GM12864 (cell line): Measurements from ENCODE around the gene C1orf87.

Experiments used
- DNase-seq: peaks from one replicate; pipeline ENCODE4 v3.0.0-alpha.2; 2011; ENCODE audit warnings: low read depth
- H3K4me3 ChIP-seq: 2 replicates; pipeline ENCODE4 v1.5.1; 2011; ENCODE audit warnings: mild to moderate bottlenecking, low read depth, low read length, control low read depth
- TF ChIP-seq, protein P1 (sequence below): IDR thresholded peaks from 2 replicates; pipeline ENCODE4 v1.5.1; 2011; ENCODE audit warnings: low read depth, mild to moderate bottlenecking, moderate library complexity, low read length, control low read depth, inconsistent platforms; ENCODE audit errors: missing control alignments

The C1orf87 gene

GRCh38 chr1:60073605-60074278 lies at the start of gene C1orf87:
C1orf87 (minus strand) TSS chr1:60073770; CDS start chr1:60072643, 1,127 bp downstream.
- DNase-seq, result no peak
- TF ChIP-seq, protein P1, sequence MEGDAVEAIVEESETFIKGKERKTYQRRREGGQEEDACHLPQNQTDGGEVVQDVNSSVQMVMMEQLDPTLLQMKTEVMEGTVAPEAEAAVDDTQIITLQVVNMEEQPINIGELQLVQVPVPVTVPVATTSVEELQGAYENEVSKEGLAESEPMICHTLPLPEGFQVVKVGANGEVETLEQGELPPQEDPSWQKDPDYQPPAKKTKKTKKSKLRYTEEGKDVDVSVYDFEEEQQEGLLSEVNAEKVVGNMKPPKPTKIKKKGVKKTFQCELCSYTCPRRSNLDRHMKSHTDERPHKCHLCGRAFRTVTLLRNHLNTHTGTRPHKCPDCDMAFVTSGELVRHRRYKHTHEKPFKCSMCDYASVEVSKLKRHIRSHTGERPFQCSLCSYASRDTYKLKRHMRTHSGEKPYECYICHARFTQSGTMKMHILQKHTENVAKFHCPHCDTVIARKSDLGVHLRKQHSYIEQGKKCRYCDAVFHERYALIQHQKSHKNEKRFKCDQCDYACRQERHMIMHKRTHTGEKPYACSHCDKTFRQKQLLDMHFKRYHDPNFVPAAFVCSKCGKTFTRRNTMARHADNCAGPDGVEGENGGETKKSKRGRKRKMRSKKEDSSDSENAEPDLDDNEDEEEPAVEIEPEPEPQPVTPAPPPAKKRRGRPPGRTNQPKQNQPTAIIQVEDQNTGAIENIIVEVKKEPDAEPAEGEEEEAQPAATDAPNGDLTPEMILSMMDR, result no peak
- no peak within 1 kb of the TSS for H3K4me3 ChIP-seq

DNA sequence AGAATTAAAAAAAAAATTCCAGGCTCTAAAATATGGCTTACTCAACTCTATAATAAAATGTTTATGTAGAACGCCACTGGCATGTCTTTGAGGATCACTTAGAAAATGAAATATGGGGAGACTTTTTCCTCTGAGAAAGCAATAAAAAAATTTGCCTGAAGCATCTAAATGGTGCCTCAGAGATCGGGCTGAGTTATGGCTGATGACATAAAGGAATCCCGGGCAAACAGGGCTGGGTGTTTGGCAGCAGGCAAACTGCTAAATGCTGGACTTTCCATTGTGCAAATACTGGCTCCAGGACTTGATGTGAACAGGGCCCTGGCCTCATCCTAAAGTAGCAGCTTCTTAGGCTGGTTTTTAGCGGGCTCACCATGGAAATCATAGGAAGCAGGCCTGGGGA lies 44.5 kb upstream of the C1orf87 start:
- H3K4me3 ChIP-seq, result no peak overlapping the region
- no peak for DNase-seq
- TF ChIP-seq, protein P1, result no peak

DNA sequence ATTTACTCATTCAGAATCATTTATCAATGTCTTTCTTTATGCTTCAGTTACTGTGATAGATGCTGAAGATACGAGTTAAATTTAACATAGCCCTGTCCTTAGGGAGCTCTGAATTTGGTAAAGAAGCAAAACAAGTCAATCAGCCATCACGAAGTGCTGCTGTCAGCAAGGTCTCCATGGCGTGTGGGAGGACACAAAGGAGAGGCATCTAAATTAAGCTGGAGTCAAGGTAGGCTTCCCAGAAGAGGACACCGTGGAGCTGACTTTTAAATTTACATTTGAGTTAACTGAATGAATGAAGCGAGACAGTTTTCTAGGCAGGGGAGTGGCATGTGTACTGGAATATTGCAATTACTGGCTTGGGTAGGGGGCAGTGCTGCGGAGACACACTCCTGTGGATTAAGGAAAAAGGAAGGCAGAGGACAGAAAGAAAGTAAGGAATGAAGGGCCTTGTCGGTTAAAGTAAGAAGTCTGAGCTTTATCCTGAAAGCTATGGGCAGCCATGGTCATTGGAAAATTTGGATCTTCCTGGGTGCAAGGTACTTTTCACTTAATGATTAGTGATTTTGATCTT lies 41.3 kb upstream of the C1orf87 start:
- TF ChIP-seq, protein P1, result no peak
- H3K4me3 ChIP-seq, result no peak overlapping the region
- no peak for DNase-seq

DNA sequence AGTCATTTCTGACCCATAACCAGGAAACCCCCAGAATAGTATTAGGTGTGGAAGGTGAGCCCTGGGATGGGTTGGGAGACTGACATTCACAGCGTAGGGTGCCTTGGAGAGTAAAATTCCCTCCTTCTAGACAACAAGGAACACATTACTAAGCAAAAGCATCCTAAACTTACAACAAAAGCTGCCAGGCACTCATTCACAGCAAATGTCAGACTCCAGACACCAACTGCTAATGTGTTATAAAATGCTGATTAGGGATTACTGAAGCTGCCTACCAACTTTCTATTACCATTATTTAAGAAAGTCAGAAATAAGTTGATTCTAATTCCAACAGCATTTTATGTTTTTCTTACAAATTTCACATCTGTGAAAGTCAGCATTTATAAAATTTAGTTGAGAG lies 40.0 kb upstream of the C1orf87 start:
- TF ChIP-seq, protein P1, result no peak

DNA sequence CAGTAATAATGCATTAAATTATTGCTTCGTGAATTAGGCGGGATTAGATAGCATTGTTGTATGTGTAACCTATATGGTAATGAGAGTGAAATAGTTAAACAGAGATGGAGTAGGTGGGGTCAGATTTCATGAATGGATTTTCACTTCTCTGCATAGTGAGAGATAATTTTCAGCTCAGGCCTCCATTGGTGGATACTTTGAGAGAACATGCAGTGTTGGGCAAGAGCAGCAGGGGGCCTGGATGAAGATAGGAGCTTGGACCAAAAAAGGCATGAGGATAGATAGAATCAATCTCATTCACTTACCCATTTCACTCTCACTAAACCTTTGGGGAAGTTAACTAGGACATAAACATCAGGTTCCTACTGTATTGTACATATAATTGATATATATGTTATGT lies 39.5 kb upstream of the C1orf87 start:
- TF ChIP-seq, protein P1, result no peak
- DNase-seq, result no peak
- H3K4me3 ChIP-seq, result no peak overlapping the region

More for the DNA sequence above, 40.0 kb upstream of the C1orf87 start:
- no peak overlapping the region for H3K4me3 ChIP-seq
- DNase-seq, result no peak

DNA sequence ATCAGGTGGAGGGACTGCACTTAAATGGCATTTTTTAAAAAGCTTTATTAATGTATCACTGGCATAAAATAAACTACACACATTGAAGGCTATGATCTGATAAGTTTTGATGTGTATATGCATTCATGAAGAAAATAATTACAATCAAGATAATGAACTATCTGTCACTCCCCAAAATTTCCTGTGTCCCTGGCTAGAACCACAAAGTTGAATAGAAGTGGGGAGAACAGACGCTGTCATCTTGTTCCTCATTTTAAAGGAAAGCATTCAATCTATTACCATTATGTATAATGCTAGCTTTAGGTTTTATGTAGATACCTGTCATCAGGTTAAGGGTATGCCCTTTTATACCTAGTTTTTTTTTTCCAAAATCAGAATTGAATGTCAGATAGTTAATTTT lies 38.1 kb upstream of the C1orf87 start:
- no peak overlapping the region for H3K4me3 ChIP-seq
- TF ChIP-seq, protein P1, result no peak
- no peak for DNase-seq

DNA sequence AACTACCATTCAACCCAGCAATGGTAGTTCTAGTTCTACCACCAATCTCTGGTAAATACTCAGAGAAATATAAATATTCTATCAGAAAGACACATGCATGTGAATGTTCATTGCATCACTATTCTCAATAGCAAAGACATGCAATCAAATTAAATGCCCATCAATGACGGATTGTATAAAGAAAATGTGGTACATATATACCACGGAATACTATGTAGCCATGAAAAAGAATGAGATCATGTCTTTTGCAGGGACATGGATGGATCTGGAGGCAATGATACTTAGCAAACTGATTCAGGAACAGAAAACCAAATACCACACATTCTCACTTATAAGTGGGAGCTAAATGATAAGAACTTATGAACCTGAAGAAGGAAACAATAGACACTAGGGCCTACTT lies 37.5 kb upstream of the C1orf87 start:
- DNase-seq, result no peak
- no peak overlapping the region for H3K4me3 ChIP-seq
- TF ChIP-seq, protein P1, result no peak
